DOHH2 (cell line): ENCODE results near the gene STIL.

Experiments used
- CTCF ChIP-seq: fragments of 200-600 bp; sonication (generic); IDR thresholded peaks from one replicate; pipeline ENCODE4 v1.5.1; 2014; ENCODE audit warnings: antibody characterized with exemption, mild to moderate bottlenecking, low read depth, low read length; ENCODE audit not compliant: poor library complexity, severe bottlenecking
- EZH2phosphoT487 ChIP-seq: fragments of 200-600 bp; sonication (generic); IDR thresholded peaks from 2 replicates; pipeline ENCODE4 v1.6.1; 2017; ENCODE audit warnings: borderline replicate concordance, mild to moderate bottlenecking, antibody characterized with exemption, low read length, moderate library complexity, mixed read lengths

DNA sequence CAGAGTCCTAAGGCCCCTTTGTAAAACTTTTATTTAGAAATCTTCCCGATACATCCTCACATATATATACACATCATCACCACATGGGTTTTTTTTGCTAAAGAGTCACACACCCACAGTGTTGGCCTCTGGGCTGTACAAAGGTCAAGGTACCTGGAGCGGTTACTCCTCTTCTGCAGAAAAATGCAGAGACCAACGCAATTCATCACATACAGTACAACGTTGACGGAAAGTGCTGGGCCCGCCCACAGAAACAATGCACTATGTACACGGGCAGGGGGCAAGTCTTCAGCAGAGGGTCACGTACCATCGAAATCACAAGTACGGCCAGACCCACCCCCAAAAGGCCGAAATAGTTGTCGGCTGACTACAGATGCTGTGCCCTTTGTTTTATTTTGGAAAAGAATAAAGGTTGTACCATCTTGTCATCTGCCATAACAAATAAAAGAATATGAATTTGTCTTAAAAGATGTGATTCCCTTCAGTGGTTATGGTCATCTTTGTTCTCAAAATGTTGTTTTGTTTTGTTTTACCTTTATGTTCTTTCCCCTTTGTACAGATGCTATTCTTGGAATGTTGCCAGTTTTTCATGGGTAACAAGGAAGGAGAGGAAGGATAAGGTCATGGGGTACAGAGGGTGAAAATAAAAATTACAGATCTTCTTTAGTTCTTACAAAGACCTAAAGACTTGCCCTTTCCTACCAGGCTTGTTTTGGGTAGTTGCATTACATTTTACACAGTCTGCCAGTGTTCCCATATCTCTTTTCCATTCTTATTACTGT, 97.5 kb downstream of the STIL start:
- no peak for TF ChIP-seq CTCF
- no peak for TF ChIP-seq EZH2phosphoT487
